ENCODE results near the gene KLHL22. TPM values are rescaled to one million over a fixed set of nuclear protein-coding genes. Genes with fewer than 3 reads are reported as not detected.

Gene KLHL22
- total RNA-seq, 4 donors from 2014 or later: 38.0 to 76.9 (median 61.0) TPM

GRCh38 chr22:20424568-20424931 lies 71.0 kb downstream of the KLHL22 start:
- intact Hi-C loops (cut with DNase I): loop anchor here (5.0 kb wide), 1 partner anchor 73 kb away; the partner anchor contains the start of gene KLHL22
- no peak for TF ChIP-seq POLR2A (IDR thresholded peaks at IDR 0.05)
- TF ChIP-seq, protein P1, sequence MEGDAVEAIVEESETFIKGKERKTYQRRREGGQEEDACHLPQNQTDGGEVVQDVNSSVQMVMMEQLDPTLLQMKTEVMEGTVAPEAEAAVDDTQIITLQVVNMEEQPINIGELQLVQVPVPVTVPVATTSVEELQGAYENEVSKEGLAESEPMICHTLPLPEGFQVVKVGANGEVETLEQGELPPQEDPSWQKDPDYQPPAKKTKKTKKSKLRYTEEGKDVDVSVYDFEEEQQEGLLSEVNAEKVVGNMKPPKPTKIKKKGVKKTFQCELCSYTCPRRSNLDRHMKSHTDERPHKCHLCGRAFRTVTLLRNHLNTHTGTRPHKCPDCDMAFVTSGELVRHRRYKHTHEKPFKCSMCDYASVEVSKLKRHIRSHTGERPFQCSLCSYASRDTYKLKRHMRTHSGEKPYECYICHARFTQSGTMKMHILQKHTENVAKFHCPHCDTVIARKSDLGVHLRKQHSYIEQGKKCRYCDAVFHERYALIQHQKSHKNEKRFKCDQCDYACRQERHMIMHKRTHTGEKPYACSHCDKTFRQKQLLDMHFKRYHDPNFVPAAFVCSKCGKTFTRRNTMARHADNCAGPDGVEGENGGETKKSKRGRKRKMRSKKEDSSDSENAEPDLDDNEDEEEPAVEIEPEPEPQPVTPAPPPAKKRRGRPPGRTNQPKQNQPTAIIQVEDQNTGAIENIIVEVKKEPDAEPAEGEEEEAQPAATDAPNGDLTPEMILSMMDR (IDR thresholded peaks at IDR 0.05): no peak
- Histone ChIP-seq H3K27ac (peak overlapping the region in 1 of 3 donors; percentile 20), H3K4me1 (no peaks in the 10 kb centered on the region), H3K27me3 (no peaks in the 10 kb centered on the region), H3K9me3 (no peaks in the 10 kb centered on the region), H3K4me3 (replicated peaks in 1 of 3) (no peak overlapping the region), H3K36me3 (no peaks in the 10 kb centered on the region)
- WGBS, 2 donors: 74 to 95% methylated on average over 14 to 15 of the region's 15 CpGs
- no peak for DNase-seq

- no peaks in the 10 kb centered on the region for H3K36me3 ChIP-seq
- H3K4me3 ChIP-seq (replicated peaks in 1 of 3): no peak overlapping the region
- no peak for TF ChIP-seq POLR2A (IDR thresholded peaks at IDR 0.05)
- TF ChIP-seq, protein P1 (IDR thresholded peaks at IDR 0.05): no peak
- H3K27me3 ChIP-seq: no peaks in the 10 kb centered on the region
- WGBS, 2 donors: 62 to 70% methylated on average over 8 to 17 of the region's 31 CpGs
- H3K27ac ChIP-seq: peak overlapping the region in 1 of 3 donors; percentile 20
- H3K4me1 ChIP-seq: no peaks in the 10 kb centered on the region
- intact Hi-C loops (cut with DNase I): loop anchor here (5.0 kb wide), 1 partner anchor 73 kb away; the partner anchor contains the start of gene KLHL22
- DNase-seq: no peak
- no peaks in the 10 kb centered on the region for H3K9me3 ChIP-seq
Measured at GRCh38 chr22:20423906-20424551, 71.6 kb downstream of the KLHL22 start.

DNA sequence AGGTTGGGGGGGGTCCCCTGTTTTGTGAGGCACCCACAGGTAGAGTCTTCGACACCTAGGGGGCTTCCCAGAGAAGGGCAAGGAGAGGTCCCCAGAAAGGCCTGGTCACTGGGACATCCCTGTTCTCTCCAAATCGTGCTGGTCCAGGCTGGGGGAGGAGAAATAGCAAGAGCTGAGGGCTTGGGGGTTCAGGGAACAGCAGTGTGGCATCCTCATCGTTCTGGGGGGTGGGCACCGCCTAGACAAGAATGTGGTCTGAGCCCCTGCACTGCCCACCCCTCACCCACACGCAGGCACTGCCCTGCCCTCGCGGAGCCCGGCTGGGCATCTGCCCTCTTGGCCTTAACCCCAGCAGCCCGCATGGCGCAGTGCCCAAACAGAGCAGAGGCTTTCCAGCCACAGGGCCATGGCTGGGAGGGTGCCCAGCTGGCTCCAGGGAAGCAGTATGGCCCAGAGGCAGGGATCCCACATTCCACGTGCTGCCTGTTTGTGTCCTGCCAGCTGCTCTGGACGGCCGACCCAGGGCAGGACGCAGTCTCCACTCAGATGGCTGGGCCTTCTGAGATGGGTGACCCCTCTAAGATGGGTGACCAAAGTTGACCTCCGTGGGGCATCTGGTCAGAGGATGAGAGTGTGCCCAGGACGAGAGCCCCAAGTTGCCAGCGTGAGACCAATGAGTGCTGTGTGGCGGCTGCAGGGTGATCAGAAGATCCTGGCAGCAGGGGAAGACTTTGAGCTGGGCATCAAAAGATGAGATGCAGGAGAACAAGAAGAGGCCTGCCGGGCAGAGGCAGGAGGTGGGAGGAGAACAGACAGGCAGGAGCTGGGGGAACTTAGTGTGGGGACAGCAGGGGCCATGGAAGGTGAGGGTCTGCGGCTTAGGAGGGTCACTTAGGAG lies 72.3 kb downstream of the KLHL22 start:
- H3K4me3 ChIP-seq (replicated peaks in 1 of 3): no peak overlapping the region
- no peaks in the 10 kb centered on the region for H3K36me3 ChIP-seq
- WGBS, 2 donors: 78 to 79% methylated on average over 12 to 14 of the region's 20 CpGs
- H3K27ac ChIP-seq: peak overlapping the region in 1 of 3 donors; percentile 20
- TF ChIP-seq POLR2A (IDR thresholded peaks at IDR 0.05): no peak
- TF ChIP-seq, protein P1 (IDR thresholded peaks at IDR 0.05): no peak
- no peaks in the 10 kb centered on the region for H3K4me1 ChIP-seq
- H3K27me3 ChIP-seq: no peaks in the 10 kb centered on the region
- DNase-seq: no peak
- H3K9me3 ChIP-seq: no peaks in the 10 kb centered on the region
- intact Hi-C loops (cut with DNase I): loop anchor here (5.0 kb wide), 1 partner anchor 74 kb away; the partner anchor contains the start of gene KLHL22

DNA sequence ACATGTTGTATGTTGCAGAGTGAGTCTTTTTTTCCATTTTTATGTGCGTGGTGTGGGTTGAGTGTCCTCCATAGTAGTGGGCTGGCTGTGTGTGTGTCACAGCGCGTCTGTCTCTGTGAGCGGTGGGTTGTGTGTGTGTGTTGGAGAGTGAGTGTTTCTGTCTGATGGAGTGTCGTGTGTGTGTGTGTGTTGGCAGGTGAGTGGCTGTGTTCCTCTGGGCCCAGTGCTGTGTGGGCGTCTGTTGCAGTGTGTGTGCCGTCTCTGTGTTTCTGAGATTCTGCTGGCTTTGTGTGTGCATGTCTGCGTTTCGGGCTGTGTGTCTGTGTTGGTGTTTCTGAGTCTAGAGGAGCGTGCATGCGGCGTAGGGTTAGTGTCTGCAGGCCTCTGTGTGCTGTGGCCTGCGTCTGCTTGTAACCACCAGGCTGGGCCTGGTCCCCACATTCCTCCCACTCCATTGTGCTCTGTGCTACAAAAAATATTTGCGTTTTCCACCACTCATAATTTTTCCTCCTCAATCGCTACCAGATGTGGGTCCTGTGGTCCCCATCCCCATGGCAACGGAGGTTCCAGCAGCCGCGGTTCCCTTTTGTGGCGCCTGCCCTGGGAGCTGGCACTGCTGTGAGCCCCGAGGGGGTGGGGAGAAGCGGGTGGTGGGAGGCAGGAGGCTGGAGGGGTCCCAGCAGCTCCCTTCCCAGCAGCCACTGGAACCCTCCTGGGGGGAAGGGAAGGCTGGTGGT lies 73.2 kb downstream of the KLHL22 start:
- no peak overlapping the region for H3K4me3 ChIP-seq (replicated peaks in 1 of 3)
- H3K4me1 ChIP-seq: no peaks in the 10 kb centered on the region
- intact Hi-C loops (cut with DNase I): loop anchor here (5.0 kb wide), 1 partner anchor 75 kb away; the partner anchor contains the start of gene KLHL22
- 63 to 76% methylated on average over 21 of the region's 21 CpGs for WGBS, 2 donors
- H3K27ac ChIP-seq: no peak overlapping the region
- no peaks in the 10 kb centered on the region for H3K27me3 ChIP-seq
- no peaks in the 10 kb centered on the region for H3K36me3 ChIP-seq
- no peaks in the 10 kb centered on the region for H3K9me3 ChIP-seq
- no peak for DNase-seq
- TF ChIP-seq, protein P1 (IDR thresholded peaks at IDR 0.05): no peak
- no peak for TF ChIP-seq POLR2A (IDR thresholded peaks at IDR 0.05)
